IMR-90 (cell line): ENCODE measurements around the gene NGFR.

Experiments used
- CEBPB ChIP-seq: IDR thresholded peaks from 2 replicates; pipeline ENCODE4 v1.6.1; 2012; ENCODE audit warnings: low read depth, low read length, improper control_type of control experiment
- CTCF ChIP-seq: conservative IDR thresholded peaks from 2 replicates; pipeline ENCODE4 v1.5.1; 2012; ENCODE audit warnings: mild to moderate bottlenecking, low read depth, low read length, improper control_type of control experiment
- ELK1 ChIP-seq: fragments of 150-350 bp; IDR thresholded peaks from 2 replicates; pipeline ENCODE4 v1.6.1; 2016; ENCODE audit warnings: low read depth, mild to moderate bottlenecking, low read length, moderate library complexity, borderline replicate concordance
- FOS ChIP-seq: fragments of 150-350 bp; IDR thresholded peaks from 2 replicates; pipeline ENCODE4 v1.6.1; 2016; ENCODE audit warnings: low read depth, low read length
- MAZ ChIP-seq: IDR thresholded peaks from 2 replicates; pipeline ENCODE4 v1.6.1; 2012; ENCODE audit warnings: low read depth, mild to moderate bottlenecking, low read length, improper control_type of control experiment, moderate library complexity, borderline replicate concordance
- MXI1 ChIP-seq: IDR thresholded peaks from 2 replicates; pipeline ENCODE4 v1.6.1; 2012; ENCODE audit warnings: low read depth, mild to moderate bottlenecking, low read length, moderate library complexity, borderline replicate concordance
- POLR2A ChIP-seq: IDR thresholded peaks from 2 replicates; pipeline ENCODE4 v1.6.1; 2012; ENCODE audit warnings: mild to moderate bottlenecking, low read depth, low read length
- RAD21 ChIP-seq: IDR thresholded peaks from 2 replicates; pipeline ENCODE4 v1.6.1; 2012; ENCODE audit warnings: low read length, improper control_type of control experiment
- RCOR1 ChIP-seq: IDR thresholded peaks from 2 replicates; pipeline ENCODE4 v1.6.1; 2012; ENCODE audit warnings: mild to moderate bottlenecking, low read length, improper control_type of control experiment; ENCODE audit not compliant: insufficient replicate concordance
- SMC3 ChIP-seq: fragments of 150-350 bp; IDR thresholded peaks from 2 replicates; pipeline ENCODE4 v1.6.1; 2016; ENCODE audit warnings: low read depth, mild to moderate bottlenecking, antibody characterized with exemption, low read length, moderate library complexity
- USF2 ChIP-seq: fragments of 150-350 bp; IDR thresholded peaks from 2 replicates; pipeline ENCODE4 v1.6.1; 2017; ENCODE audit warnings: mild to moderate bottlenecking, antibody characterized with exemption, low read length, low read depth

GRCh38 chr17:49514071-49514721, 19.1 kb downstream of the NGFR start:
- 0 out of 2 replicates have a peak, but pooled peaks have one; percentile 16 for TF ChIP-seq CTCF
- no peak for TF ChIP-seq POLR2A
- no peak for TF ChIP-seq RAD21
- no peak for TF ChIP-seq CEBPB
- TF ChIP-seq SMC3: no peak
- TF ChIP-seq RCOR1: no peak
- TF ChIP-seq MAZ: no peak
- no peak for TF ChIP-seq FOS
- no peak for TF ChIP-seq ELK1
- no peak for TF ChIP-seq MXI1
- TF ChIP-seq USF2: no peak
